GM23338 (cell line): Measurements from ENCODE around the gene FMOD. TPM values are rescaled to one million over a fixed set of nuclear protein-coding genes. Genes with fewer than 3 reads are reported as not detected.

Source experiments
- ATAC-seq: fragments of 200-7000 bp; cut with Tn5 transposase; 3 replicates; pipeline ENCODE4 v1.9.1; 2020
- DNase-seq: peaks from one replicate; pipeline ENCODE4 v3.0.0-alpha.2; 2015; ENCODE audit warnings: low spot score
- H2AFZ ChIP-seq: fragments of 200-600 bp; sonication (generic); 2 replicates; pipeline ENCODE4 v1.8.0; 2016; ENCODE audit warnings: antibody characterized with exemption, mild to moderate bottlenecking, moderate library complexity
- H3F3A ChIP-seq: fragments of 200-600 bp; sonication (generic); replicated peaks from 2 replicates; pipeline ENCODE4 v1.8.0; 2017; ENCODE audit warnings: antibody characterized with exemption, mixed run types, low read depth
- H3K27ac ChIP-seq: fragments of 200-600 bp; sonication (generic); 2 replicates; pipeline ENCODE4 v1.6.1; 2016; ENCODE audit warnings: low read depth
- H3K27me3 ChIP-seq: fragments of 200-600 bp; sonication (generic); 2 replicates; pipeline ENCODE4 v1.8.0; 2016; ENCODE audit warnings: mild to moderate bottlenecking, mixed run types, moderate library complexity; ENCODE audit not compliant: insufficient read depth
- H3K36me3 ChIP-seq: fragments of 200-600 bp; sonication (generic); 2 replicates; pipeline ENCODE4 v1.8.0; 2016; ENCODE audit warnings: mild to moderate bottlenecking; ENCODE audit not compliant: insufficient read depth
- H3K4me1 ChIP-seq: fragments of 200-600 bp; sonication (generic); 2 replicates; pipeline ENCODE4 v1.8.0; 2016; ENCODE audit warnings: mild to moderate bottlenecking, moderate library complexity; ENCODE audit not compliant: insufficient read depth
- H3K4me2 ChIP-seq: fragments of 200-600 bp; sonication (generic); 2 replicates; pipeline ENCODE4 v1.7.1; 2017; ENCODE audit warnings: mixed run types
- H3K4me3 ChIP-seq: fragments of 200-600 bp; sonication (generic); 2 replicates; pipeline ENCODE4 v1.6.1; 2016; ENCODE audit warnings: mixed run types
- H3K79me2 ChIP-seq: fragments of 200-600 bp; sonication (generic); replicated peaks from 2 replicates; pipeline ENCODE4 v1.8.0; 2017; ENCODE audit warnings: mild to moderate bottlenecking; ENCODE audit not compliant: insufficient read depth
- H3K9me2 ChIP-seq: fragments of 200-600 bp; sonication (generic); 2 replicates; pipeline ENCODE4 v1.8.0; 2017; ENCODE audit not compliant: insufficient read depth
- H4K20me1 ChIP-seq: fragments of 200-600 bp; sonication (generic); replicated peaks from 2 replicates; pipeline ENCODE4 v1.8.0; 2017; ENCODE audit warnings: mild to moderate bottlenecking; ENCODE audit not compliant: insufficient read depth
- H3K27ac Mint-ChIP-seq: 2 replicates; pipeline ENCODE4 v1.8.0; 2020; ENCODE audit warnings: inconsistent platforms, mild to moderate bottlenecking, moderate library complexity, mixed read lengths
- H3K27me3 Mint-ChIP-seq: 3 replicates; pipeline ENCODE4 v1.8.0; 2022; ENCODE audit warnings: low read depth, mild to moderate bottlenecking, moderate library complexity, mixed read lengths, inconsistent platforms; ENCODE audit not compliant: insufficient read depth, poor library complexity
- H3K36me3 Mint-ChIP-seq: 3 replicates; pipeline ENCODE4 v1.8.0; 2021; ENCODE audit warnings: low read depth, mild to moderate bottlenecking, inconsistent platforms, moderate library complexity, mixed read lengths
- H3K4me1 Mint-ChIP-seq: 3 replicates; pipeline ENCODE4 v1.8.0; 2020; ENCODE audit warnings: mild to moderate bottlenecking, inconsistent platforms, mixed read lengths
- H3K4me3 Mint-ChIP-seq: 3 replicates; pipeline ENCODE4 v1.8.0; 2021; ENCODE audit warnings: moderate library complexity, mild to moderate bottlenecking, inconsistent platforms, mixed read lengths
- H3K9me3 Mint-ChIP-seq: 3 replicates; pipeline ENCODE4 v1.8.0; 2020; ENCODE audit warnings: moderate library complexity, mild to moderate bottlenecking, inconsistent platforms, mixed read lengths
- CREB1 ChIP-seq: fragments of 250-450 bp; sonication (Bioruptor Pico); IDR thresholded peaks from 2 replicates; pipeline ENCODE4 v1.5.0; 2020; ENCODE audit warnings: low read depth, mild to moderate bottlenecking, moderate library complexity
- EZH2 ChIP-seq: fragments of 200-600 bp; sonication (generic); IDR thresholded peaks from one replicate; pipeline ENCODE4 v1.8.0; 2017; ENCODE audit warnings: antibody characterized with exemption, mild to moderate bottlenecking, low read depth; ENCODE audit not compliant: unreplicated experiment
- NANOG ChIP-seq: IDR thresholded peaks from 2 replicates; pipeline ENCODE4 v1.6.1; 2016; ENCODE audit warnings: antibody characterized with exemption, borderline replicate concordance
- STAT1 ChIP-seq: IDR thresholded peaks from one replicate; pipeline ENCODE4 v1.6.1; 2016; ENCODE audit warnings: antibody characterized with exemption; ENCODE audit not compliant: unreplicated experiment
- ZNF331 ChIP-seq: fragments of 250-450 bp; sonication (Bioruptor Pico); IDR thresholded peaks from 2 replicates; pipeline ENCODE4 v1.5.0; 2020; ENCODE audit warnings: low read depth, mild to moderate bottlenecking, moderate library complexity
- ZNF462 ChIP-seq: fragments of 250-450 bp; sonication (Bioruptor Pico); IDR thresholded peaks from 2 replicates; pipeline ENCODE4 v1.5.0; 2020; ENCODE audit warnings: mild to moderate bottlenecking, moderate library complexity
- polyA plus RNA-seq: library from polyadenylated mRNA; unstranded; fragments of >200 nt; fragmentation: Nextera tagmentation; extraction: Ambion mirVana; gene quantifications from 2 replicates; pipeline ENCODE4 v1.2.1, GENCODE V29; 2016
- total RNA-seq: library from RNA; depleted of rRNA; stranded (reverse); fragments of >200 nt; shearing (Covaris generic); gene quantifications from 2 replicates; pipeline ENCODE4 v1.2.3, GENCODE V29; 2014
- TF ChIP-seq, protein P1 (sequence below): IDR thresholded peaks from one replicate; pipeline ENCODE4 v1.6.1; 2018; ENCODE audit warnings: antibody characterized with exemption; ENCODE audit not compliant: unreplicated experiment

FMOD gene
- total and polyA plus RNA-seq, 2 experiments from 2014 or later, result 0.27 to 1.3 TPM

DNA sequence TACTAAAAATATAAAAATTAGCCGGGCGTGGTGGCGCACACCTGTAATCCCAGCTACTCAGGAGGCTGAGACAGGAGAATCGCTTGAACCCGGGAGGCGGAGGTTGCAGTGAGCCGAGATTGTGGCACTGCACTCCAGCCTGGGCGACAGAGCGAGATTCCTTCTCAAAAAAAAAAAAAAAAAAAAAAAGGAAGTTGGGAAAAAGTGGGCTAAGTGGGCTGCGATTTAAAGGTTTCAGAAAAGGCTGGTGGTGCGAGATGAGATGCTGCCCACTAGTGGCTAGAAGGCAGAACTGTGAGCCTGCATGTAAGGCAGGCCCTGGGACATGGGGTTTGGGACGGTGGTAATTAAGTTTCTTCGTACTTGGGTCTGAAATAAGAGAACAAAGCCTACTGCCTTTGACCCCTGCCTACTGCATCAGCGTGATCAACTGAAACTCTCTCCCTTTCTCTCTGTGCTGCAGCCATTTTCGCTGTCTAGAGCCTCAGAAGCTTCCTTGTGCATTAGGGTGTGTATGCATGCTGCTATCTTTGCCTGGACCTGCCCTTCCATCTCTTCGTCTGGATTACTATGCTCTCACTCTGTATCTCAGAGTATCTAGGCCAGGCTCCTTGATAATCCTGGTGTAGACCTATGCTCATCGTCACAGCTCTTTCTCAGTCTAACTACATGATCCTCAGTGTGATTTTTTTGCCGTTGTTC is 12.4 kb downstream of the FMOD start (continued):
- no peak for TF ChIP-seq ZNF462
- no peak for TF ChIP-seq EZH2
- TF ChIP-seq NANOG, result no peak

DNA sequence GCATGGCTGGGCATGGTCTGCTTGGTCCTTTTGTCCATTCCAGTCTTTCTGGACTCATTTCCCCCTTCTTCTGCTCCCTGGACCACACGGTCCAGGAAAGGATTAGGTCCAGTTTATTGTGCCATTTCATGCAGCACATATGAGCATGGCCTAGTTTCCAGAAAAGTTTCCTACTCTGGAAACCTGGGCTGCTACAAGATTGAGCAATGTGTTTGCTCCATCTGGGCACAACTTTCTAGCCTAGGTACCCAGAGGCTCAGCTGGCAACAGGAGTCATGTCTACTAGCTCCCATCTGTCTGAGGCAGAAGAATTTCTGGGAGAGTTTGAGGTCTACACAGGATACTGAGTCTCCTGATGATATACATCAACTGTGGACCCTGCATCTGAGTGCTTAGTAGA is 14.8 kb downstream of the FMOD start:
- Mint-ChIP-seq H3K4me3 (no peak overlapping the region), H3K27me3 (peaks cover 10% of the 10 kb centered on the region), H3K27ac (no peak overlapping the region), H3K36me3 (no peaks in the 10 kb centered on the region), H3K4me1 (peaks cover 9% of the 10 kb centered on the region), H3K9me3 (no peaks in the 10 kb centered on the region)
- Histone ChIP-seq H3K27me3 (0 out of 2 replicates have a peak, but pooled peaks cover 5% of the 10 kb centered on the region), H3K4me3 (no peak overlapping the region), H3K36me3 (no peaks in the 10 kb centered on the region), H3K9me2 (no peaks in the 10 kb centered on the region), H3K27ac (no peak overlapping the region), H3K4me1 (0 out of 2 replicates have a peak, but pooled peaks cover 4% of the 10 kb centered on the region), H2AFZ (no peak overlapping the region), H3K4me2 (no peak overlapping the region), H4K20me1 (no peaks in the 10 kb centered on the region), H3F3A (no peaks in the 10 kb centered on the region), H3K79me2 (no peaks in the 10 kb centered on the region)
- ATAC-seq (no peak), DNase-seq (no peak)
- TF ChIP-seq STAT1 (no peak), CREB1 (no peak), NANOG (no peak), ZNF331 (CRISPR knock-in tag) (no peak)
- TF ChIP-seq, protein P1, sequence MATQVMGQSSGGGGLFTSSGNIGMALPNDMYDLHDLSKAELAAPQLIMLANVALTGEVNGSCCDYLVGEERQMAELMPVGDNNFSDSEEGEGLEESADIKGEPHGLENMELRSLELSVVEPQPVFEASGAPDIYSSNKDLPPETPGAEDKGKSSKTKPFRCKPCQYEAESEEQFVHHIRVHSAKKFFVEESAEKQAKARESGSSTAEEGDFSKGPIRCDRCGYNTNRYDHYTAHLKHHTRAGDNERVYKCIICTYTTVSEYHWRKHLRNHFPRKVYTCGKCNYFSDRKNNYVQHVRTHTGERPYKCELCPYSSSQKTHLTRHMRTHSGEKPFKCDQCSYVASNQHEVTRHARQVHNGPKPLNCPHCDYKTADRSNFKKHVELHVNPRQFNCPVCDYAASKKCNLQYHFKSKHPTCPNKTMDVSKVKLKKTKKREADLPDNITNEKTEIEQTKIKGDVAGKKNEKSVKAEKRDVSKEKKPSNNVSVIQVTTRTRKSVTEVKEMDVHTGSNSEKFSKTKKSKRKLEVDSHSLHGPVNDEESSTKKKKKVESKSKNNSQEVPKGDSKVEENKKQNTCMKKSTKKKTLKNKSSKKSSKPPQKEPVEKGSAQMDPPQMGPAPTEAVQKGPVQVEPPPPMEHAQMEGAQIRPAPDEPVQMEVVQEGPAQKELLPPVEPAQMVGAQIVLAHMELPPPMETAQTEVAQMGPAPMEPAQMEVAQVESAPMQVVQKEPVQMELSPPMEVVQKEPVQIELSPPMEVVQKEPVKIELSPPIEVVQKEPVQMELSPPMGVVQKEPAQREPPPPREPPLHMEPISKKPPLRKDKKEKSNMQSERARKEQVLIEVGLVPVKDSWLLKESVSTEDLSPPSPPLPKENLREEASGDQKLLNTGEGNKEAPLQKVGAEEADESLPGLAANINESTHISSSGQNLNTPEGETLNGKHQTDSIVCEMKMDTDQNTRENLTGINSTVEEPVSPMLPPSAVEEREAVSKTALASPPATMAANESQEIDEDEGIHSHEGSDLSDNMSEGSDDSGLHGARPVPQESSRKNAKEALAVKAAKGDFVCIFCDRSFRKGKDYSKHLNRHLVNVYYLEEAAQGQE, result no peak
